Esophagus muscularis mucosa (tissue), 4 donors: ENCODE measurements around the gene CRYBG1.

Experiments
- CTCF ChIP-seq, 3 experiments: fragments of 200-600 bp in 2 of 3; fragments of 450-650 bp in 1 of 3; sonication (generic) in 2 of 3; IDR thresholded peaks; one replicate each; pipeline ENCODE4 v1.5.1; 2017 to 2019; ENCODE audit warnings: antibody characterized with exemption in 3 of 3, mild to moderate bottlenecking in 2 of 3, moderate library complexity in 1 of 3
- EP300 ChIP-seq: sonication (generic); formaldehyde crosslinking; IDR thresholded peaks from one replicate; pipeline ENCODE4 v1.6.1; 2017; ENCODE audit warnings: antibody characterized with exemption
- POLR2A ChIP-seq: fragments of 450-650 bp; IDR thresholded peaks from one replicate; pipeline ENCODE4 v1.6.1; 2017; ENCODE audit warnings: antibody characterized with exemption, moderate library complexity, mild to moderate bottlenecking, low read depth
- POLR2AphosphoS5 ChIP-seq, 2 donors: sonication (generic); formaldehyde crosslinking; IDR thresholded peaks; one replicate each; pipeline ENCODE4 v1.6.1; 2017; ENCODE audit warnings: antibody characterized with exemption in 2 of 2

GRCh38 chr6:106547601-106548453, 187.3 kb downstream of the CRYBG1 start:
- TF ChIP-seq POLR2A (no peak), CTCF (IDR thresholded peaks at IDR 0.05) (no peak), POLR2AphosphoS5 (IDR thresholded peaks at IDR 0.05) (no peak), EP300 (no peak)
